ENCODE results near the gene ATP8B1.

DNA sequence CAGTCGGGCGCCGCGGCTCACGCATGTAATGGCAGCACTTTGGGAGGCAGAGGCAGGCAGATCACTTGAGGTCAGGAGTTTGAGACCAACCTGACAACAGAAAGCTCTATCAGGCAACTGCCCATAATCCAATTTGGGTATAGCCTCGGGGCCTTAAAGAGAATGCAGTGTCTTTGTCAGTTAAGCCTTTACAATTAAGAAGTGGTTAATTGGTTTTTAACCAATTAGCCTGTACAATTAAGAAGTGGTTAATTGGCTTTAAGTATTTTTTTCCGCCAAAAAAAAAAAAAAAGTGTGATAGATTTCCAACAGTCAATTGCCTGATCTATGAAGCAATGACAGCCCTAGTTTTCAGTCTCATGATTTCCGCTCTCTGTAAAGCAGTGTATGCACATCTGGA, 106.8 kb downstream of the ATP8B1 start:
- TF ChIP-seq, protein P1, sequence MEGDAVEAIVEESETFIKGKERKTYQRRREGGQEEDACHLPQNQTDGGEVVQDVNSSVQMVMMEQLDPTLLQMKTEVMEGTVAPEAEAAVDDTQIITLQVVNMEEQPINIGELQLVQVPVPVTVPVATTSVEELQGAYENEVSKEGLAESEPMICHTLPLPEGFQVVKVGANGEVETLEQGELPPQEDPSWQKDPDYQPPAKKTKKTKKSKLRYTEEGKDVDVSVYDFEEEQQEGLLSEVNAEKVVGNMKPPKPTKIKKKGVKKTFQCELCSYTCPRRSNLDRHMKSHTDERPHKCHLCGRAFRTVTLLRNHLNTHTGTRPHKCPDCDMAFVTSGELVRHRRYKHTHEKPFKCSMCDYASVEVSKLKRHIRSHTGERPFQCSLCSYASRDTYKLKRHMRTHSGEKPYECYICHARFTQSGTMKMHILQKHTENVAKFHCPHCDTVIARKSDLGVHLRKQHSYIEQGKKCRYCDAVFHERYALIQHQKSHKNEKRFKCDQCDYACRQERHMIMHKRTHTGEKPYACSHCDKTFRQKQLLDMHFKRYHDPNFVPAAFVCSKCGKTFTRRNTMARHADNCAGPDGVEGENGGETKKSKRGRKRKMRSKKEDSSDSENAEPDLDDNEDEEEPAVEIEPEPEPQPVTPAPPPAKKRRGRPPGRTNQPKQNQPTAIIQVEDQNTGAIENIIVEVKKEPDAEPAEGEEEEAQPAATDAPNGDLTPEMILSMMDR (conservative IDR thresholded peaks at IDR 0.05; ENCODE audit: low read depth, low read length) = no peak
- TF ChIP-seq, protein P2, sequence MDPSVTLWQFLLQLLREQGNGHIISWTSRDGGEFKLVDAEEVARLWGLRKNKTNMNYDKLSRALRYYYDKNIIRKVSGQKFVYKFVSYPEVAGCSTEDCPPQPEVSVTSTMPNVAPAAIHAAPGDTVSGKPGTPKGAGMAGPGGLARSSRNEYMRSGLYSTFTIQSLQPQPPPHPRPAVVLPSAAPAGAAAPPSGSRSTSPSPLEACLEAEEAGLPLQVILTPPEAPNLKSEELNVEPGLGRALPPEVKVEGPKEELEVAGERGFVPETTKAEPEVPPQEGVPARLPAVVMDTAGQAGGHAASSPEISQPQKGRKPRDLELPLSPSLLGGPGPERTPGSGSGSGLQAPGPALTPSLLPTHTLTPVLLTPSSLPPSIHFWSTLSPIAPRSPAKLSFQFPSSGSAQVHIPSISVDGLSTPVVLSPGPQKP (IDR thresholded peaks at IDR 0.05; ENCODE audit: borderline replicate concordance, low read depth, low read length) = no peak
